ENCODE measurements around the gene ESYT3. TPM values are rescaled to one million over a fixed set of nuclear protein-coding genes. Genes with fewer than 3 reads are reported as not detected.
"Not testable (repeated sequence)": the region's sequence is repeated elsewhere in the genome, so short reads cannot be mapped to it uniquely, and the experiment has no call there.

The ESYT3 gene
- total and polyA plus RNA-seq, 3 donors from 2014 or later, result 1.2 to 5.4 (median 5.2) TPM

DNA sequence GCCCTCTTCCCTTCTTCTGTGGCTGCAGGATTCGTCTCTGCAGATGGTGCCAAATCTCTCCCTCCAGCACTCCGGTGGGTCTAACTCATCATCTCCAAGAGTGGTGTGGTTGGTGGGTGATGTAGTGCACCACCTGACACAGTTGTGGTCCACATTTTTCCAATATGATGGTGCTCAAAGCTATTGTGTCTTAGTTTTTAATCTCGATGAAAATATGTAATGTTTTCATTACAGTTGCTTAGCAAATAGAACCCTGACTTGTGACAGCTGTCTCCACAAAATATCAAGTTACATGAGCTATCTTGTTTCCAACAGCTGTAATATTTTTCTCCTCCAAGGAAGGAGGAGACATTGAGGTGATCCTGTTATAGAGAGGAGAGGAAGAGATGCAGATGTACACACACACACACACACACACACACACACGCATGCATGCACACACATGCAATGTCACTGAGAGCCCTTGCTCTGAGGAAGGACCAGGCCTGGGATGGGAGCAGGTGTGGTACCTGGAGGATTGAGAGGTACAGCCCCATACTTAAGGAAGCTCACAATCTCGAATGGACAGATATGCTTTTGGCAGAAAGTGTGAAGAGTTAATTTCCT is 15.7 kb upstream of the ESYT3 start:
- TF ChIP-seq POLR2A (IDR thresholded peaks at IDR 0.05), result no peak
- TF ChIP-seq, protein P1, sequence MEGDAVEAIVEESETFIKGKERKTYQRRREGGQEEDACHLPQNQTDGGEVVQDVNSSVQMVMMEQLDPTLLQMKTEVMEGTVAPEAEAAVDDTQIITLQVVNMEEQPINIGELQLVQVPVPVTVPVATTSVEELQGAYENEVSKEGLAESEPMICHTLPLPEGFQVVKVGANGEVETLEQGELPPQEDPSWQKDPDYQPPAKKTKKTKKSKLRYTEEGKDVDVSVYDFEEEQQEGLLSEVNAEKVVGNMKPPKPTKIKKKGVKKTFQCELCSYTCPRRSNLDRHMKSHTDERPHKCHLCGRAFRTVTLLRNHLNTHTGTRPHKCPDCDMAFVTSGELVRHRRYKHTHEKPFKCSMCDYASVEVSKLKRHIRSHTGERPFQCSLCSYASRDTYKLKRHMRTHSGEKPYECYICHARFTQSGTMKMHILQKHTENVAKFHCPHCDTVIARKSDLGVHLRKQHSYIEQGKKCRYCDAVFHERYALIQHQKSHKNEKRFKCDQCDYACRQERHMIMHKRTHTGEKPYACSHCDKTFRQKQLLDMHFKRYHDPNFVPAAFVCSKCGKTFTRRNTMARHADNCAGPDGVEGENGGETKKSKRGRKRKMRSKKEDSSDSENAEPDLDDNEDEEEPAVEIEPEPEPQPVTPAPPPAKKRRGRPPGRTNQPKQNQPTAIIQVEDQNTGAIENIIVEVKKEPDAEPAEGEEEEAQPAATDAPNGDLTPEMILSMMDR (IDR thresholded peaks at IDR 0.05), result no peak
- no peak for DNase-seq
- 81 to 87% methylated on average over 5 of the region's 5 CpGs for WGBS, 2 donors
- no peak overlapping the region for H3K27ac ChIP-seq
- no peak overlapping the region for H3K4me3 ChIP-seq
- no peaks in the 10 kb centered on the region for H3K27me3 ChIP-seq
- no peaks in the 10 kb centered on the region for H3K4me1 ChIP-seq
- intact Hi-C loops (cut with DNase I; ENCODE audit: low total_unique reads), result no loop called here
- H3K9me3 ChIP-seq, result no peaks in the 10 kb centered on the region
- no peaks in the 10 kb centered on the region for H3K36me3 ChIP-seq (ENCODE audit: low read depth, missing control alignments)

DNA sequence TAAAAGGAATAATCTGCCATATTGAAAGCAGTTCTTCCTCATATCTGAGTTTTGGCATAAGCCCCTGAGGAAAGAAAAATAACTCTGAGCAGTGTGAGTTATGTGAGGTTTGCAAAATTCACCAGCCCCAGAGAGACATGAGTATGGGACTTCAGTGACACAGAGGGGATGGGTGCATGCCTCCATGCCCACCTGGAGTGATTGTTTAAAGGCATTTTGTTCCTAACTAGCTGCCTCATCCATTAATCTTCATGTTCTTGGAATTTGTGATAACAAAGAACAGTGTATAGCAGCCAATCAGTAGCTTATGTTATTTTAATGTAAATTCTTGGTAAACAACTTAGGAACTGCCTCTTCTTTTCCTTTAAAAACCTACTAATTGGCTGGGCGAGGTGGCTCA is 11.1 kb upstream of the ESYT3 start:
- intact Hi-C loops (cut with DNase I; ENCODE audit: low total_unique reads), result no loop called here
- DNase-seq, result no peak
- H3K9me3 ChIP-seq, result no peaks in the 10 kb centered on the region
- no peak overlapping the region for H3K27ac ChIP-seq
- no peak overlapping the region for H3K4me3 ChIP-seq
- TF ChIP-seq, protein P1 (IDR thresholded peaks at IDR 0.05), result no peak
- TF ChIP-seq POLR2A (IDR thresholded peaks at IDR 0.05), result no peak
- H3K27me3 ChIP-seq, result no peaks in the 10 kb centered on the region
- 82 to 89% methylated on average over 1 of the region's 1 CpG for WGBS, 2 donors
- H3K36me3 ChIP-seq (ENCODE audit: low read depth, missing control alignments), result no peaks in the 10 kb centered on the region
- no peaks in the 10 kb centered on the region for H3K4me1 ChIP-seq

DNA sequence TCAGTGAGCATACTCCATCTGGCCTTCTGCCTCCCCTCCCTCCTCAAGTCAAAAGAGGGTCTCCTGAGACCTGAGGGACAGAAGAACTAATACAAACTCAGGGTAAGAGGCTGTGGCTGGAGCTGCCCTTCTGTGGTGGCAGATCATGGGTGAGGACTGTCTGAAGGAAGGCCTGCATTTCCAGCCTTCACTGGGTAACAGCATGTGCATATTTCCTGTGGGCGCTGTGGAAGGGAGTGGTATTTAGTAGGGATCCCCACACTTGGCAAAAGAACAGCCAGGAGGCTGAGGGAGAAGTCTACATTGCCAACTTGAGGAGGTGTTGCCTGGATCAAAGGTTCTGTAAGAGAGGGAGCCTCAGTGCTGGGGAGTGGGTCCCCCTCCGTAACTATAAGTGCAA is 10.1 kb upstream of the ESYT3 start:
- Histone ChIP-seq H3K4me1 (no peaks in the 10 kb centered on the region), H3K36me3 (ENCODE audit: low read depth, missing control alignments) (no peaks in the 10 kb centered on the region), H3K27me3 (no peaks in the 10 kb centered on the region), H3K27ac (no peak overlapping the region), H3K4me3 (no peak overlapping the region), H3K9me3 (no peaks in the 10 kb centered on the region)
- TF ChIP-seq POLR2A (IDR thresholded peaks at IDR 0.05), result no peak
- TF ChIP-seq, protein P1 (IDR thresholded peaks at IDR 0.05), result no peak
- no peak for DNase-seq
- 77 to 98% methylated on average over 2 of the region's 2 CpGs for WGBS, 2 donors
- intact Hi-C loops (cut with DNase I; ENCODE audit: low total_unique reads), result no loop called here

DNA sequence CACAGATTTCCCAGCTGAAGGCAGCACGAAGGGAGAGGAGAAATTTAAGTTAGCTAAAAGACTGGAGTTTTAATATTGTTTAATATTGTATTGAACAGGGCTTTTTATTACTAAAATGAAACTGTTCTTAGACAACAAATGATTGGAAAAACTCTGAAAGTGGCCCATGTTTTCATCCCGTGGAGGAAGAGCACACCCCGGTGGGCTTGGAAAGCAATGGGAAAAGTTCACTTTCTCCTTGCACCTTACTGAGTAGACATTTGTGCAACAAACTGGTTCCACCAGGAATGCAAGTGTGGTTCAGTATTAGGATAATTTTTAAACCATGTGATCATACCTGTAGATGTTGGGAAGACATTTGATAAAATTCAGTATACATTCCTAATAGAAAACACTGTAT is 8.2 kb upstream of the ESYT3 start:
- H3K9me3 ChIP-seq, result no peaks in the 10 kb centered on the region
- no peaks in the 10 kb centered on the region for H3K4me1 ChIP-seq
- H3K4me3 ChIP-seq, result no peak overlapping the region
- no peaks in the 10 kb centered on the region for H3K27me3 ChIP-seq
- DNase-seq, result no peak
- WGBS, 2 donors, result 63 to 68% methylated on average over 3 of the region's 3 CpGs
- TF ChIP-seq, protein P1 (IDR thresholded peaks at IDR 0.05), result no peak
- TF ChIP-seq POLR2A (IDR thresholded peaks at IDR 0.05), result no peak
- intact Hi-C loops (cut with DNase I; ENCODE audit: low total_unique reads), result no loop called here
- H3K36me3 ChIP-seq (ENCODE audit: low read depth, missing control alignments), result no peaks in the 10 kb centered on the region
- no peak overlapping the region for H3K27ac ChIP-seq

DNA sequence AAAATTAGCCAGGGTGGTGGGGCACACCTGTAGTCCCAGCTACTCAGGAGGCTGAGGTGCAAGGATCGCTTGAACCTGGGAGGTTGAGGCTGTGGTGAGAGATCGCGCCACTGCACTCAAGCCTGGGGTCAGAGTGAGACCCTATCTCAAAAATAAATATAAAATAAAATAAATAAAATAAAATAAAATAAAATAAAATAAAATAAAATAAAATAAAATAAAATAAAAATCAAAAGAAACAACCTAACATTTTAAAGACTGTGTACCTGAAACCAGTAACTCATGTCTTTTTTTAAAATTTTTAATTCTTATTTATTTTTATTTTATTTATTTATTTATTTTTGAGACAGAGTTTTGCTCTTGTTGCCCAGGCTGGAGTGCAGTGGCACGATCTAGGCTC is 7.7 kb upstream of the ESYT3 start:
- intact Hi-C loops (cut with DNase I; ENCODE audit: low total_unique reads); DNase-seq; H3K27ac ChIP-seq; H3K27me3 ChIP-seq; H3K4me3 ChIP-seq; H3K9me3 ChIP-seq; H3K36me3 ChIP-seq (ENCODE audit: low read depth, missing control alignments); H3K4me1 ChIP-seq: not testable (repeated sequence)
- 92 to 93% methylated on average over 4 of the region's 4 CpGs for WGBS, 2 donors
